ENCODE results near the gene MCUR1. TPM values are rescaled to one million over a fixed set of nuclear protein-coding genes. Genes with fewer than 3 reads are reported as not detected.

The MCUR1 gene
- polyA plus RNA-seq, 3 donors, result 2.4 to 7.8 (median 5.2) TPM

- intact Hi-C loops (cut with micrococcal nuclease), result no loop called here
These were observed 34.3 kb upstream of the MCUR1 start for GRCh38 chr6:13848522-13849150.

DNA sequence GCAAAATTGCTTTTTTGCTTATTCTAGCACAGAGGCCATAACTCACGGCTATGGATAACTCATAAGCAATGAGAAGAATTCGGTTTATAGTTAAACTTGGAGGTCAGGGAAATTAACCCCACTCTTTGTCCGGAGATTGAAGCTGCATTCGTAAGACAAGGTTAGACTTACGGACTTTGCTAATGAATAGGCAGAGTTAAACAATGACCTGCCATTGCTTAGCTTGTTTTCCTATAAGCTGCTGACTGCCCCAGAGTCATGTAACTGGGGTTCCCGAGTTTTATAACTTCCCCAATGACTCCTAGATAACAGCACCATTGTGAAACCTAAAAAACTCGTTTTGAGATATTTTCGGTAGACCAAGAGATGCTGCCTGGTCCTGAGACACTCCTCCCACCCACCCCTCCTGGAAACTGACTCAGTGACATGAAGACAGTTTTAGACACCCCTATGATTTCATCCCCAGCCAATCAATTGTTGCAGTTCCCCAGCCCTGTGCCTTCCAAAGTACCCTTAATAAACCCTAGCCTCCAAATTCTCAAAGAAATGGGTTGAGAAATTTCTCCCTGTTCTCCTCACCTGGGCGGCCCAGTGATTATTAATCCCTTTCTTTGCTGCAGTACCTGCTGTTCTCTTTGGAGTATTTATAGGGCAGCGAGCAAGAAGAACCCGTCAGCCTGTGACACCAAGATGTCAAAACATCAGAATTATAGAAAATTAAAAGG is 33.1 kb upstream of the MCUR1 start:
- WGBS (ENCODE audit: insufficient coverage), result 56% methylated on average over 8 of the region's 11 CpGs
- H3K27me3 ChIP-seq (ENCODE audit: control insufficient read depth in 2 of 2, insufficient read depth in 2 of 2, low read length in 2 of 2), result no peaks in the 10 kb centered on the region
- H3K9me3 ChIP-seq (replicated peaks in 1 of 2; ENCODE audit: control insufficient read depth in 1 of 2, insufficient read depth in 1 of 2, low read length in 2 of 2), result no peaks in the 10 kb centered on the region
- H4K20me1 ChIP-seq (ENCODE audit: insufficient read depth, low read length), result no peaks in the 10 kb centered on the region
- Mint-ChIP-seq H3K27me3 (ENCODE audit: low read depth in 3 of 3) (peaks cover 3 to 7% (median 6%) of the 10 kb centered on the region in 3 donors), H3K9me3 (peaks cover 0 to 13% (median 0%) of the 10 kb centered on the region in 7 donors), H3K4me1 (no peaks in the 10 kb centered on the region), H3K4me3 (no peak overlapping the region), H3K36me3 (no peaks in the 10 kb centered on the region), H3K27ac (no peak overlapping the region)
- H3K4me2 ChIP-seq (replicated peaks; ENCODE audit: extremely low read depth, low read length, poor library complexity, severe bottlenecking), result no peak overlapping the region
- no peaks in the 10 kb centered on the region for H3K79me2 ChIP-seq (ENCODE audit: insufficient read depth, low read length)
- H3K4me3 ChIP-seq (replicated peaks in 1 of 3; ENCODE audit: low read depth in 2 of 3, low read length in 3 of 3), result no peak overlapping the region
- TF ChIP-seq, protein P1, sequence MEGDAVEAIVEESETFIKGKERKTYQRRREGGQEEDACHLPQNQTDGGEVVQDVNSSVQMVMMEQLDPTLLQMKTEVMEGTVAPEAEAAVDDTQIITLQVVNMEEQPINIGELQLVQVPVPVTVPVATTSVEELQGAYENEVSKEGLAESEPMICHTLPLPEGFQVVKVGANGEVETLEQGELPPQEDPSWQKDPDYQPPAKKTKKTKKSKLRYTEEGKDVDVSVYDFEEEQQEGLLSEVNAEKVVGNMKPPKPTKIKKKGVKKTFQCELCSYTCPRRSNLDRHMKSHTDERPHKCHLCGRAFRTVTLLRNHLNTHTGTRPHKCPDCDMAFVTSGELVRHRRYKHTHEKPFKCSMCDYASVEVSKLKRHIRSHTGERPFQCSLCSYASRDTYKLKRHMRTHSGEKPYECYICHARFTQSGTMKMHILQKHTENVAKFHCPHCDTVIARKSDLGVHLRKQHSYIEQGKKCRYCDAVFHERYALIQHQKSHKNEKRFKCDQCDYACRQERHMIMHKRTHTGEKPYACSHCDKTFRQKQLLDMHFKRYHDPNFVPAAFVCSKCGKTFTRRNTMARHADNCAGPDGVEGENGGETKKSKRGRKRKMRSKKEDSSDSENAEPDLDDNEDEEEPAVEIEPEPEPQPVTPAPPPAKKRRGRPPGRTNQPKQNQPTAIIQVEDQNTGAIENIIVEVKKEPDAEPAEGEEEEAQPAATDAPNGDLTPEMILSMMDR (IDR thresholded peaks at IDR 0.05), result no peak
- H3K36me3 ChIP-seq (replicated peaks in 1 of 2; ENCODE audit: control insufficient read depth in 1 of 2, insufficient read depth in 2 of 2, low read length in 2 of 2), result no peaks in the 10 kb centered on the region
- H3K27ac ChIP-seq (ENCODE audit: low read depth in 1 of 2, low read length in 2 of 2), result no peak overlapping the region
- intact Hi-C loops (cut with micrococcal nuclease), result no loop called here
- no peak for DNase-seq
- H2AFZ ChIP-seq (ENCODE audit: insufficient read depth, low read depth, low read length, poor library complexity, severe bottlenecking), result no peak overlapping the region
- H3K9ac ChIP-seq (ENCODE audit: insufficient read depth, low read length, poor library complexity, severe bottlenecking), result no peak overlapping the region
- H3K4me1 ChIP-seq (ENCODE audit: control insufficient read depth in 1 of 2, insufficient read depth in 2 of 2, low read length in 2 of 2), result no peaks in the 10 kb centered on the region

More at GRCh38 chr6:13848522-13849150, 34.3 kb upstream of the MCUR1 start:
- Mint-ChIP-seq H3K4me3 (no peak overlapping the region), H3K27me3 (ENCODE audit: low read depth in 3 of 3) (peaks cover 6 to 7% (median 7%) of the 10 kb centered on the region in 3 donors), H3K27ac (peak overlapping the region in 1 of 7 donors; percentile 26), H3K36me3 (no peaks in the 10 kb centered on the region), H3K9me3 (peaks cover 0 to 13% (median 0%) of the 10 kb centered on the region in 7 donors), H3K4me1 (no peaks in the 10 kb centered on the region)
- no peak overlapping the region for H2AFZ ChIP-seq (ENCODE audit: insufficient read depth, low read depth, low read length, poor library complexity, severe bottlenecking)
- TF ChIP-seq, protein P1 (IDR thresholded peaks at IDR 0.05), result no peak
- no peak overlapping the region for H3K27ac ChIP-seq (ENCODE audit: low read depth in 1 of 2, low read length in 2 of 2)
- no peak overlapping the region for H3K4me3 ChIP-seq (replicated peaks in 1 of 3; ENCODE audit: low read depth in 2 of 3, low read length in 3 of 3)
- no peak for DNase-seq
- H3K79me2 ChIP-seq (ENCODE audit: insufficient read depth, low read length), result no peaks in the 10 kb centered on the region
- no peaks in the 10 kb centered on the region for H3K9me3 ChIP-seq (replicated peaks in 1 of 2; ENCODE audit: control insufficient read depth in 1 of 2, insufficient read depth in 1 of 2, low read length in 2 of 2)
- no peak overlapping the region for H3K4me2 ChIP-seq (replicated peaks; ENCODE audit: extremely low read depth, low read length, poor library complexity, severe bottlenecking)
- WGBS (ENCODE audit: insufficient coverage), result 98% methylated on average over 5 of the region's 5 CpGs
- H3K9ac ChIP-seq (ENCODE audit: insufficient read depth, low read length, poor library complexity, severe bottlenecking), result no peak overlapping the region
- no peaks in the 10 kb centered on the region for H3K27me3 ChIP-seq (ENCODE audit: control insufficient read depth in 2 of 2, insufficient read depth in 2 of 2, low read length in 2 of 2)
- no peaks in the 10 kb centered on the region for H4K20me1 ChIP-seq (ENCODE audit: insufficient read depth, low read length)
- no peaks in the 10 kb centered on the region for H3K4me1 ChIP-seq (ENCODE audit: control insufficient read depth in 1 of 2, insufficient read depth in 2 of 2, low read length in 2 of 2)
- no peaks in the 10 kb centered on the region for H3K36me3 ChIP-seq (replicated peaks in 1 of 2; ENCODE audit: control insufficient read depth in 1 of 2, insufficient read depth in 2 of 2, low read length in 2 of 2)

Measured in CD14-positive monocyte (primary cell).